Psoas muscle (tissue), 8 donors: ENCODE data around the gene CCNT2. TPM values are rescaled to one million over a fixed set of nuclear protein-coding genes. Genes with fewer than 3 reads are reported as not detected.

ENCODE experiments used
- ATAC-seq, 4 donors: fragments of 200-7000 bp; cut with Tn5 transposase; one replicate each; pipeline ENCODE4 v1.9.1; 2020; ENCODE audit warnings: moderate library complexity in 3 of 4, mild to moderate bottlenecking in 2 of 4
- DNase-seq, 2 donors: peaks; one replicate each; pipeline ENCODE4 v3.0.0-alpha.2; 2020
- H3K27ac ChIP-seq: fragments of 200-600 bp; one replicate; pipeline ENCODE4 v1.8.0; 2022
- H3K27me3 ChIP-seq, 3 donors: fragments of 200-600 bp in 1 of 3; one replicate each; pipeline versions ENCODE4 v1.6.1 to v1.8.0; 2013 to 2022; ENCODE audit warnings: low read length in 2 of 3, mild to moderate bottlenecking in 2 of 3, moderate library complexity in 1 of 3; ENCODE audit not compliant: insufficient read depth in 3 of 3
- H3K36me3 ChIP-seq, 2 donors: fragments of 200-600 bp in 1 of 2; one replicate each; pipeline versions ENCODE4 v1.6.1 to v1.8.0; 2013 to 2022; ENCODE audit warnings: low read depth in 1 of 2, mild to moderate bottlenecking in 1 of 2, moderate library complexity in 1 of 2; ENCODE audit not compliant: insufficient read depth in 1 of 2
- H3K4me1 ChIP-seq: fragments of 200-600 bp; one replicate; pipeline ENCODE4 v1.8.0; 2022
- H3K4me3 ChIP-seq: fragments of 200-600 bp; one replicate; pipeline ENCODE4 v1.8.0; 2022; ENCODE audit warnings: mild to moderate bottlenecking
- H3K9me3 ChIP-seq: fragments of 200-600 bp; one replicate; pipeline ENCODE4 v1.8.0; 2022
- CTCF ChIP-seq: fragments of 200-600 bp; IDR thresholded peaks from one replicate; pipeline ENCODE4 v1.8.0; 2022; ENCODE audit warnings: antibody characterized with exemption
- WGBS, 3 donors: extraction: QIAGEN DNeasy Blood & Tissue Kit; methylation state at CpG; one replicate each; pipeline versions ENCODE4 v1.1.6 to v1.1.7; 2013; 5-methylcytosine and 5-hydroxymethylcytosine counted together
- intact Hi-C, 2 donors: fragments of 100-400 bp; cut with DNase I; formaldehyde crosslinking; loops; one replicate each; pipeline versions ENCODE4 v1.11.0 to v1.14.2; 2022
- long read RNA-seq, 2 donors: library from polyadenylated mRNA; unstranded; transcript quantifications; one replicate each; pipeline ENCODE4 v2.0.0, GENCODE V29; 2021
- polyA plus RNA-seq, 3 donors: library from polyadenylated mRNA; stranded (reverse); fragments of 200-250 nt; gene quantifications; one replicate each; pipeline ENCODE4 v1.2.3, GENCODE V29; 2013
- total RNA-seq, 4 donors: library from RNA; stranded (reverse); fragmentation: NEBNext Ultra II Directional in 2 of 4; extraction: Animal tissue kit (Norgen Biotek cat#: 25700) in 2 of 4; gene quantifications; one replicate each; pipeline versions ENCODE4 v1.2.1 to v1.2.4, GENCODE V29; 2021 to 2023
- donor health status: healthy with polysubstance abuse.
- donor health status: DM: no; HTN: no; CAD: no; lungs with moderate emphysema.
- donor health status: Bipolar disorder and iron deficiency.
- donor health status: healthy.
- donor health status: DM: yes; HTN: yes; CAD: no.
- donor health status: DM: no; HTN: no; CAD: no.
- donor health status: DM: no; HTN: no; CAD: no.
- donor health status: DM: yes; HTN: yes; CAD: no.

Gene CCNT2
- total RNA-seq (10 to 100 TPM; 12.7 to 19.2 (median 15.2) TPM), polyA plus RNA-seq (10 to 100 TPM in 1 of 3 donors, 1 to 10 TPM in 2; 6.6 to 17.0 (median 8.6) TPM)
- long read RNA-seq, donor 1, full-length matches to known transcripts, result 6 of 9 reads
- long read RNA-seq, donor 1, partial matches to known transcripts, result 1 of 9 reads
- long read RNA-seq, donor 1, other reads (novel, unspliced or antisense), result 2 of 9 reads
- long read RNA-seq, donor 2, full-length matches to known transcripts, result 8 of 17 reads
- long read RNA-seq, donor 2, partial matches to known transcripts, result 3 of 17 reads
- long read RNA-seq, donor 2, other reads (novel, unspliced or antisense), result 6 of 17 reads

- ATAC-seq (peak; percentile 92 to 95 (median 93)), DNase-seq (peak; percentile 100)
- Histone ChIP-seq H3K9me3 (no peaks in the 10 kb centered on the region), H3K4me3 (peak within 1 kb of the TSS; percentile 96), H3K27me3 (no peaks in the 10 kb centered on the region), H3K36me3 (no peaks in the 10 kb centered on the region), H3K27ac (peak within 1 kb of the TSS; percentile 100), H3K4me1 (peaks cover 38% of the 10 kb centered on the region)
- intact Hi-C loops, result loop anchor here in 1 of 2 donors (1.0 kb wide), 1 partner anchor 134 kb away; the partner anchor contains the start of gene RAB3GAP1
- 0% methylated on average over 61 to 83 of the region's 83 CpGs for WGBS, 3 donors
- no peak for TF ChIP-seq CTCF
Observed at GRCh38 chr2:134918526-134919340, at the start of gene CCNT2. TSS of gene CCNT2 (plus strand) at chr2:134918822. CDS start at chr2:134918855, 33 bp downstream.

- ATAC-seq, result peak in 1 of 4 donors; percentile 23
- no peaks in the 10 kb centered on the region for H3K9me3 ChIP-seq
- TF ChIP-seq CTCF, result no peak
- H3K27ac ChIP-seq, result no peak overlapping the region
- no peak overlapping the region for H3K4me3 ChIP-seq
- no peaks in the 10 kb centered on the region for H3K36me3 ChIP-seq
- H3K4me1 ChIP-seq, result no peaks in the 10 kb centered on the region
- no peak for DNase-seq
- WGBS, 3 donors, result 36 to 47% (median 39%) methylated on average over 8 of the region's 8 CpGs
- intact Hi-C loops, result no loop called here
- no peaks in the 10 kb centered on the region for H3K27me3 ChIP-seq
Observed at GRCh38 chr2:134869946-134870736, 48.5 kb upstream of the CCNT2 start.

- no peak for ATAC-seq
- Histone ChIP-seq H3K4me3 (no peak overlapping the region), H3K36me3 (peaks cover 0 to 2% of the 10 kb centered on the region in 2 donors), H3K9me3 (no peaks in the 10 kb centered on the region), H3K27me3 (no peaks in the 10 kb centered on the region), H3K4me1 (no peaks in the 10 kb centered on the region), H3K27ac (no peak overlapping the region)
- TF ChIP-seq CTCF, result no peak
- DNase-seq, result no peak
- 94 to 100% (median 97%) methylated on average over 2 of the region's 2 CpGs for WGBS, 3 donors
- intact Hi-C loops, result no loop called here
Observed at GRCh38 chr2:134873152-134873551, 45.5 kb upstream of the CCNT2 start.

GRCh38 chr2:134875309-134875708, 43.3 kb upstream of the CCNT2 start:
- H3K9me3 ChIP-seq, result peaks cover 5% of the 10 kb centered on the region
- intact Hi-C loops, result no loop called here
- no peaks in the 10 kb centered on the region for H3K4me1 ChIP-seq
- no peak for TF ChIP-seq CTCF
- peaks cover 0 to 2% of the 10 kb centered on the region in 2 donors for H3K36me3 ChIP-seq
- DNase-seq (no peak), ATAC-seq (no peak)
- no peak overlapping the region for H3K27ac ChIP-seq
- no peak overlapping the region for H3K4me3 ChIP-seq
- 38 to 58% (median 43%) methylated on average over 1 of the region's 1 CpG for WGBS, 3 donors
- H3K27me3 ChIP-seq, result no peaks in the 10 kb centered on the region
